K562 (cell line): ENCODE data around the gene URM1. TPM values are rescaled to one million over a fixed set of nuclear protein-coding genes. Genes with fewer than 3 reads are reported as not detected.
"Not testable (repeated sequence)": the region's sequence is repeated elsewhere in the genome, so short reads cannot be mapped to it uniquely, and the experiment has no call there.

Experiments used
- ATAC-seq: fragments of 200-7000 bp; cut with Tn5 transposase; 3 replicates; pipeline ENCODE4 v1.9.1; 2020; ENCODE audit warnings: moderate library complexity
- BruUV-seq: library from RNA; stranded (reverse); fragments of 400-500 nt; replicated peaks from 2 replicates; lab custom pipeline; 2021; lab: Mats Ljungman, UMichigan
- CTCF ChIA-PET: fragments of 300-600 bp; formaldehyde crosslinking; extraction: SDS; loops from one replicate; lab custom pipeline; 2021; ENCODE audit warnings: low intra/inter-chr PET ratio; lab: Yijun Ruan, JAX
- POLR2A ChIA-PET: fragments of 300-600, 350-650 bp; sonication (Branson Sonifier 250); formaldehyde crosslinking; extraction: SDS; loops from one replicate; lab custom pipeline; 2021; ENCODE audit warnings: antibody characterized with exemption, inconsistent platforms; lab: Yijun Ruan, JAX
- DNase-seq, 4 experiments: peaks; one replicate each; pipeline versions ENCODE4 v3.0.0 to v3.0.0-alpha.2; 2011 to 2018; ENCODE audit warnings: low spot score in 3 of 4, mixed read lengths in 3 of 4; ENCODE audit errors: extremely low read depth in 1 of 4
- FAIRE-seq: peaks from 2 replicates; lab custom pipeline; 2011; peaks lifted over from hg19 to GRCh38; lab: Jason Lieb, UNC
- H2AFZ ChIP-seq: 2 replicates; pipeline ENCODE4 v1.6.0; 2011; ENCODE audit warnings: low read depth, low read length, control low read depth, inconsistent platforms
- H3K27ac ChIP-seq: fragments of 200-600 bp; 3 replicates; pipeline ENCODE4 v1.8.0; 2011; ENCODE audit warnings: low read depth, mild to moderate bottlenecking, control low read depth, inconsistent platforms, low read length, moderate library complexity, mixed read lengths; ENCODE audit errors: extremely low read depth
- H3K27me3 ChIP-seq, 2 experiments: fragments of 300-600 bp in 1 of 2; 2 replicates in 1 of 2; 3 replicates in 1 of 2; pipeline versions ENCODE4 v1.6.0 to v1.8.0; 2011; ENCODE audit warnings: inconsistent platforms in 2 of 2, low read length in 2 of 2, mild to moderate bottlenecking in 1 of 2, mixed read lengths in 1 of 2, moderate library complexity in 1 of 2; ENCODE audit not compliant: control insufficient read depth in 2 of 2, insufficient read depth in 2 of 2
- H3K36me3 ChIP-seq: fragments of 300-600 bp; 3 replicates; pipeline ENCODE4 v1.8.0; 2011; ENCODE audit warnings: mild to moderate bottlenecking, low read length, inconsistent platforms; ENCODE audit not compliant: control insufficient read depth, insufficient read depth
- H3K4me1 ChIP-seq, 2 experiments: fragments of 200-600 bp in 1 of 2; replicated peaks in 1 of 2; 2 replicates in 1 of 2; 3 replicates in 1 of 2; pipeline versions ENCODE4 v1.5.1 to v1.8.0; 2011; ENCODE audit warnings: inconsistent platforms in 2 of 2, low read length in 2 of 2, mild to moderate bottlenecking in 1 of 2, mixed read lengths in 1 of 2, moderate library complexity in 1 of 2; ENCODE audit not compliant: control insufficient read depth in 2 of 2, insufficient read depth in 2 of 2
- H3K4me2 ChIP-seq: 2 replicates; pipeline ENCODE4 v1.6.1; 2011; ENCODE audit warnings: low read length, control low read depth, inconsistent platforms, mixed read lengths; ENCODE audit not compliant: insufficient read depth
- H3K4me3 ChIP-seq: fragments of 200-600 bp; sonication (generic), shearing (Covaris generic); 2 replicates; pipeline ENCODE4 v1.5.1; 2016; ENCODE audit warnings: control low read depth, inconsistent platforms
- H3K79me2 ChIP-seq: fragments of 200-600 bp; 3 replicates; pipeline ENCODE4 v1.8.0; 2011; ENCODE audit warnings: low read length, inconsistent platforms; ENCODE audit not compliant: control insufficient read depth, insufficient read depth
- H3K9ac ChIP-seq, 2 experiments: 2 replicates each; pipeline versions ENCODE4 v1.6.0 to v1.6.1; 2011; ENCODE audit warnings: low read depth in 2 of 2, low read length in 2 of 2, control low read depth in 1 of 2, inconsistent platforms in 1 of 2, mild to moderate bottlenecking in 1 of 2, mixed read lengths in 1 of 2; ENCODE audit not compliant: insufficient read depth in 1 of 2
- H3K9me1 ChIP-seq: one replicate; pipeline ENCODE4 v1.6.0; 2011; ENCODE audit warnings: inconsistent platforms, mild to moderate bottlenecking, low read length, moderate library complexity; ENCODE audit not compliant: control insufficient read depth, insufficient read depth
- H3K9me3 ChIP-seq: replicated peaks from 2 replicates; pipeline ENCODE4 v1.5.1; 2011; ENCODE audit warnings: low read depth, low read length, inconsistent platforms; ENCODE audit not compliant: control insufficient read depth, insufficient read depth
- H4K20me1 ChIP-seq: replicated peaks from 2 replicates; pipeline ENCODE4 v1.6.1; 2011; ENCODE audit warnings: low read length, inconsistent platforms, mixed read lengths; ENCODE audit not compliant: control insufficient read depth, insufficient read depth
- BCOR ChIP-seq: fragments of 450-650 bp; IDR thresholded peaks from 2 replicates; pipeline ENCODE4 v1.6.1; 2016
- HNRNPLL ChIP-seq: fragments of 200-400 bp; formaldehyde crosslinking; IDR thresholded peaks from 2 replicates; pipeline ENCODE4 v1.6.1; 2017; ENCODE audit warnings: low read length, low read depth, mild to moderate bottlenecking; ENCODE audit not compliant: poor library complexity, severe bottlenecking
- NKRF ChIP-seq: fragments of 450-650 bp; IDR thresholded peaks from 2 replicates; pipeline ENCODE4 v1.6.1; 2016; ENCODE audit warnings: borderline replicate concordance
- THRB ChIP-seq: fragments of 450-650 bp; formaldehyde crosslinking; conservative IDR thresholded peaks from 2 replicates; pipeline ENCODE4 v1.4.0; 2022; ENCODE audit warnings: mild to moderate bottlenecking, missing genetic modification characterization
- ZNF121 ChIP-seq: sonication (generic); formaldehyde crosslinking; conservative IDR thresholded peaks from 2 replicates; pipeline ENCODE4 v1.8.0; 2022; ENCODE audit warnings: missing genetic modification reagents
- WGBS: fragments of 100-300 bp; shearing (Covaris generic); methylation state at CpG from one replicate; pipeline ENCODE4 v1.1.6; 2016; ENCODE audit warnings: low coverage, mixed read lengths; ENCODE audit not compliant: insufficient coverage; ENCODE audit errors: missing lambda C conversion rate; 5-methylcytosine and 5-hydroxymethylcytosine counted together
- in situ Hi-C: fragments of 300-500 bp; cut with MboI; formaldehyde crosslinking; loops from 4 replicates; pipeline ENCODE4 v1.15.0; 2018; ENCODE audit warnings: inconsistent platforms, mixed read lengths
- intact Hi-C: fragments of 100-400 bp; cut with micrococcal nuclease; formaldehyde crosslinking; loops from 2 replicates; pipeline ENCODE4 v1.14.2; 2022
- polyA plus RNA-seq, 8 experiments: library from polyadenylated mRNA; depleted of rRNA in 4 of 8; stranded (reverse) in 5 of 8; unstranded in 3 of 8; fragments of >200 nt; fragmentation: Nextera tagmentation in 2 of 8; fragmentation: Illumina TruSeq in 1 of 8; extraction: Ambion mirVana in 2 of 8; extraction: Trizol in 1 of 8; gene quantifications; 2 replicates each; pipeline versions ENCODE4 v1.2.1 to v1.2.3, GENCODE V29; 2011 to 2014; ENCODE audit warnings: inconsistent platforms in 1 of 8, missing spikeins in 1 of 8
- total RNA-seq, 7 experiments: library from RNA; depleted of rRNA in 6 of 7; stranded (reverse); fragments of >200 nt in 6 of 7; fragmentation: Illumina TruSeq in 2 of 7; extraction: Trizol in 2 of 7; gene quantifications; 2 replicates each; pipeline versions ENCODE4 v1.2.1 to v1.2.3, GENCODE V29; 2011 to 2021; ENCODE audit warnings: low replicate concordance in 1 of 7
- TF ChIP-seq, protein P1 (sequence below): sonication (generic); formaldehyde crosslinking; IDR thresholded peaks from 2 replicates; pipeline ENCODE4 v1.8.1; 2023; ENCODE audit warnings: missing genetic modification reagents, mild to moderate bottlenecking, borderline replicate concordance
- TF ChIP-seq, protein P2 (sequence below): fragments of 450-650 bp; formaldehyde crosslinking; IDR thresholded peaks from 2 replicates; pipeline ENCODE4 v1.4.0; 2020; ENCODE audit warnings: mild to moderate bottlenecking, mixed read lengths

URM1 gene
- total and polyA plus RNA-seq, 9 of the 15 experiments (the other 6 are each of a cell fraction or from before 2014, with no cell fraction given): 10.1 to 88.9 (median 53.3) TPM

- H3K9ac ChIP-seq, ATAC-seq, H4K20me1 ChIP-seq, in situ Hi-C loops, intact Hi-C loops, H3K4me3 ChIP-seq, H3K27me3 ChIP-seq, H3K27ac ChIP-seq, H2AFZ ChIP-seq, CTCF ChIA-PET, FAIRE-seq, H3K9me1 ChIP-seq, H3K4me2 ChIP-seq, BruUV-seq, H3K9me3 ChIP-seq: not testable (repeated sequence)
- Histone ChIP-seq H3K36me3 (peaks cover 46% of the 10 kb centered on the region), H3K4me1 (peaks cover 10 to 19% of the 10 kb centered on the region in 2 experiments; a peak in 4 of 5 replicates), H3K79me2 (peaks cover 17% of the 10 kb centered on the region)
- peak in 1 of 4 experiments; percentile 15 for DNase-seq
- WGBS: 80% methylated on average over 14 of the region's 15 CpGs
- TF ChIP-seq BCOR (0 out of 2 replicates have a peak, but pooled peaks have one; percentile 18), THRB (CRISPR knock-in tag) (0 out of 2 replicates have a peak, but pooled peaks have one; percentile 38), ZNF121 (CRISPR knock-in tag) (peak; percentile 79), HNRNPLL (peak; percentile 23), NKRF (0 out of 2 replicates have a peak, but pooled peaks have one; percentile 13)
- TF ChIP-seq, protein P1, sequence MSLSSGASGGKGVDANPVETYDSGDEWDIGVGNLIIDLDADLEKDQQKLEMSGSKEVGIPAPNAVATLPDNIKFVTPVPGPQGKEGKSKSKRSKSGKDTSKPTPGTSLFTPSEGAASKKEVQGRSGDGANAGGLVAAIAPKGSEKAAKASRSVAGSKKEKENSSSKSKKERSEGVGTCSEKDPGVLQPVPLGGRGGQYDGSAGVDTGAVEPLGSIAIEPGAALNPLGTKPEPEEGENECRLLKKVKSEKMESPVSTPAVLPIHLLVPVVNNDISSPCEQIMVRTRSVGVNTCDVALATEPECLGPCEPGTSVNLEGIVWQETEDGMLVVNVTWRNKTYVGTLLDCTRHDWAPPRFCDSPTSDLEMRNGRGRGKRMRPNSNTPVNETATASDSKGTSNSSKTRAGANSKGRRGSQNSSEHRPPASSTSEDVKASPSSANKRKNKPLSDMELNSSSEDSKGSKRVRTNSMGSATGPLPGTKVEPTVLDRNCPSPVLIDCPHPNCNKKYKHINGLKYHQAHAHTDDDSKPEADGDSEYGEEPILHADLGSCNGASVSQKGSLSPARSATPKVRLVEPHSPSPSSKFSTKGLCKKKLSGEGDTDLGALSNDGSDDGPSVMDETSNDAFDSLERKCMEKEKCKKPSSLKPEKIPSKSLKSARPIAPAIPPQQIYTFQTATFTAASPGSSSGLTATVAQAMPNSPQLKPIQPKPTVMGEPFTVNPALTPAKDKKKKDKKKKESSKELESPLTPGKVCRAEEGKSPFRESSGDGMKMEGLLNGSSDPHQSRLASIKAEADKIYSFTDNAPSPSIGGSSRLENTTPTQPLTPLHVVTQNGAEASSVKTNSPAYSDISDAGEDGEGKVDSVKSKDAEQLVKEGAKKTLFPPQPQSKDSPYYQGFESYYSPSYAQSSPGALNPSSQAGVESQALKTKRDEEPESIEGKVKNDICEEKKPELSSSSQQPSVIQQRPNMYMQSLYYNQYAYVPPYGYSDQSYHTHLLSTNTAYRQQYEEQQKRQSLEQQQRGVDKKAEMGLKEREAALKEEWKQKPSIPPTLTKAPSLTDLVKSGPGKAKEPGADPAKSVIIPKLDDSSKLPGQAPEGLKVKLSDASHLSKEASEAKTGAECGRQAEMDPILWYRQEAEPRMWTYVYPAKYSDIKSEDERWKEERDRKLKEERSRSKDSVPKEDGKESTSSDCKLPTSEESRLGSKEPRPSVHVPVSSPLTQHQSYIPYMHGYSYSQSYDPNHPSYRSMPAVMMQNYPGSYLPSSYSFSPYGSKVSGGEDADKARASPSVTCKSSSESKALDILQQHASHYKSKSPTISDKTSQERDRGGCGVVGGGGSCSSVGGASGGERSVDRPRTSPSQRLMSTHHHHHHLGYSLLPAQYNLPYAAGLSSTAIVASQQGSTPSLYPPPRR: peak; percentile 60; the same call in 1 of the 2 replicates
- TF ChIP-seq, protein P2, sequence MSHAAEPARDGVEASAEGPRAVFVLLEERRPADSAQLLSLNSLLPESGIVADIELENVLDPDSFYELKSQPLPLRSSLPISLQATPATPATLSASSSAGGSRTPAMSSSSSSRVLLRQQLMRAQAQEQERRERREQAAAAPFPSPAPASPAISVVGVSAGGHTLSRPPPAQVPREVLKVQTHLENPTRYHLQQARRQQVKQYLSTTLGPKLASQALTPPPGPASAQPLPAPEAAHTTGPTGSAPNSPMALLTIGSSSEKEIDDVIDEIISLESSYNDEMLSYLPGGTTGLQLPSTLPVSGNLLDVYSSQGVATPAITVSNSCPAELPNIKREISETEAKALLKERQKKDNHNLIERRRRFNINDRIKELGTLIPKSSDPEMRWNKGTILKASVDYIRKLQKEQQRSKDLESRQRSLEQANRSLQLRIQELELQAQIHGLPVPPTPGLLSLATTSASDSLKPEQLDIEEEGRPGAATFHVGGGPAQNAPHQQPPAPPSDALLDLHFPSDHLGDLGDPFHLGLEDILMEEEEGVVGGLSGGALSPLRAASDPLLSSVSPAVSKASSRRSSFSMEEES (CRISPR knock-in tag): peak; percentile 79
- POLR2A ChIA-PET: interaction anchor here (0.6 to 6.4 kb wide), 9 partner anchors 11 to 1337 kb away, joined by 3 to 51 read pairs (median 3); partner anchors contain the start of gene COQ4
Observed at GRCh38 chr9:128338852-128339614, 32.1 kb upstream of the URM1 start.
